ENCODE data around the gene GATAD2B. TPM values are rescaled to one million over a fixed set of nuclear protein-coding genes. Genes with fewer than 3 reads are reported as not detected.
"Not testable (repeated sequence)": the region's sequence is repeated elsewhere in the genome, so short reads cannot be mapped to it uniquely, and the experiment has no call there.

Gene GATAD2B
- total RNA-seq, 2 experiments from 2014 or later, result 59.5 to 59.8 TPM

- Mint-ChIP-seq H3K4me1 (ENCODE audit: low read depth) (peaks cover 40% of the 10 kb centered on the region), H3K9me3 (no peaks in the 10 kb centered on the region), H3K36me3 (ENCODE audit: low read depth) (peaks cover 16% of the 10 kb centered on the region), H3K4me3 (no peak overlapping the region), H3K27ac (peak overlapping the region; percentile 35), H3K27me3 (no peaks in the 10 kb centered on the region)
- ChIA-PET POLR2A (interaction anchor here (1.2 to 2.0 kb wide), 3 partner anchors 13 to 104 kb away, joined by 4 to 7 read pairs (median 5); no protein-coding TSS in a partner anchor), CTCF (interaction anchor here (0.7 to 1.9 kb wide), 5 partner anchors 10 to 94 kb away, joined by 3 to 4 read pairs (median 3); partner anchors contain the start of gene DENND4B)
- ATAC-seq, result no peak
- no peak for TF ChIP-seq CTCF (IDR thresholded peaks at IDR 0.05)
- intact Hi-C loops (cut with micrococcal nuclease), result no loop called here
- DNase-seq, result no peak
Observed at GRCh38 chr1:153852170-153852569, 70.6 kb downstream of the GATAD2B start.

GRCh38 chr1:153849487-153850185, 73.1 kb downstream of the GATAD2B start:
- Mint-ChIP-seq H3K9me3 (no peaks in the 10 kb centered on the region), H3K4me1 (ENCODE audit: low read depth) (peaks cover 42% of the 10 kb centered on the region), H3K27ac (peak overlapping the region; percentile 92), H3K4me3 (peak overlapping the region; percentile 20), H3K36me3 (ENCODE audit: low read depth) (peaks cover 16% of the 10 kb centered on the region), H3K27me3 (no peaks in the 10 kb centered on the region)
- DNase-seq (peak; percentile 61), ATAC-seq (peak; percentile 83)
- ChIA-PET CTCF (interaction anchor here (0.5 to 2.5 kb wide), 7 partner anchors 31 to 172 kb away, joined by 3 to 11 read pairs (median 3); partner anchors contain the start of genes DENND4B and RAB13), POLR2A (interaction anchor here (0.7 to 1.1 kb wide), 4 partner anchors 27 to 374 kb away, joined by 3 to 4 read pairs (median 4); no protein-coding TSS in a partner anchor)
- no peak for TF ChIP-seq CTCF (IDR thresholded peaks at IDR 0.05)
- intact Hi-C loops (cut with micrococcal nuclease), result no loop called here

- Mint-ChIP-seq H3K36me3 (ENCODE audit: low read depth) (peaks cover 19% of the 10 kb centered on the region), H3K4me1 (ENCODE audit: low read depth) (peaks cover 43% of the 10 kb centered on the region), H3K9me3 (no peaks in the 10 kb centered on the region), H3K4me3 (no peak overlapping the region), H3K27me3 (no peaks in the 10 kb centered on the region), H3K27ac (peak overlapping the region; percentile 92)
- ATAC-seq, result no peak
- ChIA-PET POLR2A (interaction anchor here (0.7 to 1.0 kb wide), 2 partner anchors 62 to 375 kb away, joined by 3 to 4 read pairs; no protein-coding TSS in a partner anchor), CTCF (interaction anchor here (2.4 to 2.5 kb wide), 2 partner anchors 52 to 138 kb away, joined by 7 to 11 read pairs; partner anchors contain the start of gene RAB13)
- DNase-seq, result no peak
- intact Hi-C loops (cut with micrococcal nuclease), result no loop called here
- TF ChIP-seq CTCF (IDR thresholded peaks at IDR 0.05), result no peak
Observed at GRCh38 chr1:153848805-153849204, 74.0 kb downstream of the GATAD2B start.

- DNase-seq (no peak), ATAC-seq (no peak)
- H3K36me3 Mint-ChIP-seq (ENCODE audit: low read depth), result peaks cover 12% of the 10 kb centered on the region
- no peak for TF ChIP-seq CTCF (IDR thresholded peaks at IDR 0.05)
- H3K27ac Mint-ChIP-seq, result no peak overlapping the region
- CTCF ChIA-PET, result interaction anchor here (0.6 kb wide), 1 partner anchor 79 kb away, joined by 3 read pairs; no protein-coding TSS in a partner anchor
- H3K4me1 Mint-ChIP-seq (ENCODE audit: low read depth), result peaks cover 37% of the 10 kb centered on the region
- POLR2A ChIA-PET, result no interaction called here
- H3K27me3 Mint-ChIP-seq, result no peaks in the 10 kb centered on the region
- H3K4me3 Mint-ChIP-seq, result no peak overlapping the region
- no peaks in the 10 kb centered on the region for H3K9me3 Mint-ChIP-seq
- intact Hi-C loops (cut with micrococcal nuclease), result no loop called here
Observed at GRCh38 chr1:153845158-153845557, 77.6 kb downstream of the GATAD2B start.

GRCh38 chr1:153844349-153844748, 78.4 kb downstream of the GATAD2B start:
- intact Hi-C loops (cut with micrococcal nuclease); POLR2A ChIA-PET; DNase-seq; H3K9me3 Mint-ChIP-seq; H3K27ac Mint-ChIP-seq; H3K4me3 Mint-ChIP-seq; ATAC-seq; CTCF ChIA-PET; H3K27me3 Mint-ChIP-seq: not testable (repeated sequence)
- Mint-ChIP-seq H3K4me1 (ENCODE audit: low read depth) (peaks cover 31% of the 10 kb centered on the region), H3K36me3 (ENCODE audit: low read depth) (peaks cover 12% of the 10 kb centered on the region)

All from activated CD8-positive, alpha-beta T cell treated with anti-CD3 and anti-CD28 coated beads for 36 hours (primary cell).